Measurements from ENCODE around the gene C3orf20. TPM values are rescaled to one million over a fixed set of nuclear protein-coding genes. Genes with fewer than 3 reads are reported as not detected.

Gene C3orf20
- total RNA-seq, 3 donors from 2014 or later, result 0.08 to 0.14 TPM; not detected in 1

DNA sequence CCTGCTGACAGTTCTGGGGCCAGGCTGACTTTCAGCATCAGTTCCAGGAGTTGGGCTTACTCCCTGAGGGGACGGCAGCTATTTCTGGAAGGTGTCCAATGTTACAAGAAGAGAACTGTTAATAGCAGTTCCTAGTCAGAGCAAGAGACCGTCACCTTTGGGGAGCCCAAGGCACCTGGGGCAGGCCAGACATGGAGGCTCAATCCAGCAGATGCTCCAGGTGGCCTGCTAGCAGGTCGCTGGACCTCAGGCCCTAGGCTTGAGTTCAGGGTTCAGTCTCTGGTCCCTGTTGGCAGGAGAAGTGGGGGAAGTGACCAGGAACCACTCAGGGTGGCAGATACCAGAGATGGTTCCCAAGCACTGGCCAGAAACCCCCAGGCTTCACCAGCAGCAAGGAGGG is 25.9 kb downstream of the C3orf20 start:
- peaks cover 4% of the 10 kb centered on the region for H3K9me3 Mint-ChIP-seq
- H3K27me3 Mint-ChIP-seq (ENCODE audit: low read depth), result no peaks in the 10 kb centered on the region
- H3K4me3 Mint-ChIP-seq, result no peak overlapping the region
- H3K4me1 Mint-ChIP-seq (ENCODE audit: low read depth), result no peaks in the 10 kb centered on the region
- ATAC-seq (no peak), DNase-seq (no peak)
- peaks cover 7% of the 10 kb centered on the region for H3K36me3 Mint-ChIP-seq (ENCODE audit: insufficient read depth)

GRCh38 chr3:14701676-14702075 is 26.7 kb downstream of the C3orf20 start:
- ATAC-seq, result no peak

DNA sequence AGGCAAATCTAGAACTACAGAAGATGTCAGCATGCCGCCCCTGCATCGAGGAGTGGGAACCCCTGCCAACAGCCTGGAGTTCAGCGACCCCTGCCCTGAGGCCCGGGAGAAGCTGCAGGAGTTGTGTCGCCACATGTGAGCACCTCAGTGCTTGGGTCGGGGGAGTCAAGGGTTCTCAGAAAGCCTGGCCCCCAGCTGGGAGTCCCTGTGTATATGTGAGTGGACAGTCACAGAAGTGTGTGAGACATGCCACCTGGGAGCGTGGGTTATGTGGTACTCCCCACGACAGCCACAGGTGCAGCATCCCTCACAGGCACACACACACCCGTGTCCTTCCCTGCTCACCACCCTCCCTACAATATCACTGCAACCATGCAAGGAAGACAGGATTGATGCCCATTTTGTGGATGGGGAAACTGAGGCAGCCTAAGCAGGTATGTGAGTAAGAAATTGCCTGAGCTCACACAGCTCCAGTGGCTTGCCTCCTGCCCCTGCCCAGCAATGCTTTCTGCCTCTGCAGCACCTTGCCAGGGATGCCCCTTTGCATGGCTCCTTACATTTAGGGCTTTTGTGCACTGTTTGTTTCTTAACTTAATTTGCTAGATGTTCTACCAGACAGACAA is 28.3 kb downstream of the C3orf20 start:
- no peak for DNase-seq
- peaks cover 1% of the 10 kb centered on the region for H3K9me3 Mint-ChIP-seq
- no peaks in the 10 kb centered on the region for H3K27me3 Mint-ChIP-seq (ENCODE audit: low read depth)
- H3K36me3 Mint-ChIP-seq (ENCODE audit: insufficient read depth), result peaks cover 6% of the 10 kb centered on the region
- ATAC-seq, result no peak
- H3K4me3 Mint-ChIP-seq, result no peak overlapping the region
- H3K4me1 Mint-ChIP-seq (ENCODE audit: low read depth), result no peaks in the 10 kb centered on the region

More at GRCh38 chr3:14701676-14702075, 26.7 kb downstream of the C3orf20 start:
- H3K36me3 Mint-ChIP-seq (ENCODE audit: insufficient read depth), result peaks cover 7% of the 10 kb centered on the region
- peaks cover 4% of the 10 kb centered on the region for H3K9me3 Mint-ChIP-seq
- no peaks in the 10 kb centered on the region for H3K4me1 Mint-ChIP-seq (ENCODE audit: low read depth)
- no peaks in the 10 kb centered on the region for H3K27me3 Mint-ChIP-seq (ENCODE audit: low read depth)
- DNase-seq, result no peak
- H3K4me3 Mint-ChIP-seq, result no peak overlapping the region

DNA sequence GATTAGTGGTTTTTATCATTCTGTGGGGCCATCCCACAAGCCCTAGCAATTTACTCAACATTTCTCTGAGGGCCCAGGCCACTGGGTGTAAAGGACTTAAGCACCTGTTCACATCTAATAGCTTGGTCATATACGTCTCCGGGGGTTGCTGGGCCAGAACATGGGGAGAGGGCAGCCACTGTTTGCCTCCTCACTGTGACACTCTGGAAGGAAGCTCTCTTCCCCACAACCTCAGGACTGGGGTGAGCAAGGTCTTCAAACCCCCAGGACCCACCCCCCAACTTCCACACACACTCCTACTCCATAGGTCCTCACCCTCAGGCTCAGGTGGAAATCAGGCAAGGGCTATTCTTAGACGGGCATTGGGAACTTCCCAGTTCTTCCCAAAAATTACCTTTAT is 28.9 kb downstream of the C3orf20 start:
- no peaks in the 10 kb centered on the region for H3K27me3 Mint-ChIP-seq (ENCODE audit: low read depth)
- DNase-seq, result no peak
- H3K36me3 Mint-ChIP-seq (ENCODE audit: insufficient read depth), result peaks cover 7% of the 10 kb centered on the region
- no peak overlapping the region for H3K4me3 Mint-ChIP-seq
- no peaks in the 10 kb centered on the region for H3K9me3 Mint-ChIP-seq
- H3K4me1 Mint-ChIP-seq (ENCODE audit: low read depth), result no peaks in the 10 kb centered on the region
- no peak for ATAC-seq

DNA sequence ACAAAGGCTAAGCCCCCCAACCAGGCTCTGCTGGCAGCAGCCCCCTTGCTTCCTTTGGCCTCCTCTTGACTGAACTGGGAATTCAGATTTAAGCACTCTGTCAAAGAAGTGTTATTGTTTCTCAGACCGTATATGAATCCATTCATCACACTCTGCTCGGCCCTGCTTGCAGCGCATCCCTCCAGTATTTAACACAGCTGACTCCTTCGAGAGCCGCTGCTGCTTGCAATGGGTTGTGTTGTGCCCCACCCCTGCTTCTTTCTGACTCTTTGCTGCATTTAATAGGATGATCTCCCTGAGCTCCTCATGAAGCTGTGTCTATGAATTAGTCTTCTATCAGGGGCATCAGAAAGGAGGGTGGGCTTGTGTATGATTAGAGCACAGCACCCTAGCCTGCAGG is 31.2 kb downstream of the C3orf20 start:
- Mint-ChIP-seq H3K4me1 (ENCODE audit: low read depth) (no peaks in the 10 kb centered on the region), H3K36me3 (ENCODE audit: insufficient read depth) (peaks cover 10% of the 10 kb centered on the region), H3K9me3 (peaks cover 6% of the 10 kb centered on the region), H3K4me3 (no peak overlapping the region), H3K27me3 (ENCODE audit: low read depth) (no peaks in the 10 kb centered on the region)
- DNase-seq, result no peak
- ATAC-seq, result no peak

- ATAC-seq, result no peak
- H3K36me3 Mint-ChIP-seq (ENCODE audit: insufficient read depth), result no peaks in the 10 kb centered on the region
- no peak overlapping the region for H3K4me3 Mint-ChIP-seq
Observed at GRCh38 chr3:14716591-14716990, 41.6 kb downstream of the C3orf20 start.

DNA sequence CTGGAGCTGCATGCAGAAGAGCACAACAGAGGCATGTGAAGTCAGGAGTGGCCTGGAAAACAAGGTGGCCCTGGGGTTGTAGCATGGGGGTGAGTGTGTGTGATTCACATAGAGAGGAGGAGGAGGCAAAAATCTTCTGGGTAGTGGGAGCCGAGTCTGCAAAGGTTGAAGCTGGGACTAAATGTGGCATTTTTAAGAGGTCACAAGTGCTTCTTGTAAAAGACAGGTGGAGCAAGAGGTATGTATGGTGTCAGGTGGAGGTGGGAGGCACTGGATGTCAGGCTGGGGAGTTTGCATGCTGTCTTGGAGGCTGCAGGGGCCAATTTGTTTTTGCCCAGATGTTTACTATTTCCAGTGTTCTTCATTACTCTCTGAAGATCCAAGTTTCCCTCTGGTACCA is 42.4 kb downstream of the C3orf20 start:
- DNase-seq, result no peak
- H3K4me1 Mint-ChIP-seq (ENCODE audit: low read depth), result no peaks in the 10 kb centered on the region
- no peaks in the 10 kb centered on the region for H3K27me3 Mint-ChIP-seq (ENCODE audit: low read depth)
- no peak for ATAC-seq
- H3K4me3 Mint-ChIP-seq, result no peak overlapping the region
- peaks cover 10% of the 10 kb centered on the region for H3K9me3 Mint-ChIP-seq
- peaks cover 3% of the 10 kb centered on the region for H3K36me3 Mint-ChIP-seq (ENCODE audit: insufficient read depth)

More at GRCh38 chr3:14716591-14716990, 41.6 kb downstream of the C3orf20 start:
- no peaks in the 10 kb centered on the region for H3K27me3 Mint-ChIP-seq (ENCODE audit: low read depth)
- no peak for DNase-seq
- peaks cover 11% of the 10 kb centered on the region for H3K9me3 Mint-ChIP-seq
- no peaks in the 10 kb centered on the region for H3K4me1 Mint-ChIP-seq (ENCODE audit: low read depth)

DNA sequence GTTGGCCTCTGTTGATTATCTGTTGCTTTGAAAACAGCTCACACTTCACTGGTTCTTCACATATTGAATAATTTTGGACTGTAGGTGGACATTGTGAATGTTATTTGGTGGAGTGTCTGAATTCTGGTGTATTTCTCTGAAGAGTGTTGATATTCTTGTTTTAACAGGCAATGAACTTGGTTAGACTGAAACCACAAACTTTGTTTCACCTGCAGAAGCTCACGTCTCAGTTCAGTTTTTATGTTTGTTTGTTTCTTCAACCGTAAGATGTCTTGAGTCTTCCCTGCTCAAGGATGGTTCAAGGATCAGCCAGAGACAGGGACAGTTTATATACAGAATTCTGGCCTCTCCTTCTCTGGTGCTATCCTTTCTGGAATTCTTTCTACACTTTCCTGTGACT is 43.6 kb downstream of the C3orf20 start:
- Mint-ChIP-seq H3K4me1 (ENCODE audit: low read depth) (no peaks in the 10 kb centered on the region), H3K9me3 (no peaks in the 10 kb centered on the region), H3K27me3 (ENCODE audit: low read depth) (no peaks in the 10 kb centered on the region)

DNA sequence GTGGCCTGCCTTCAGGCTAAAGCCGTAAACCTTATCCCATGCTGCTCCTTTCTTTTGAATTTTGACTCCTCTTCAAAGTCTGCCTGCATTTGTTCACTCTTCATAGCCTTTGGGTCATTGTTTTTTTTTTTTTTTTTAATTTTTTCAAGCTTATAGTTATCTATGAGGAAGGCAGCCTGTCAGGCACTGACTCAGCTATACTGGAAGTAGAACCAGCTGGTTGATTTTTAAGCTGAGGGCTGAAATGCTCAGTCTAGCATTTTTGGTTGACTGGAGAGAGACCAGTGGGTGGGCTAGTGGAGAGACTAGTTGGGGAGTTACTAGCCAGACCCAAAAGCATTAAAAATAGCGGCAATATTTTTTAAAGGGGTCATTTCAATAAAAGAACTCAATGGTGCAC is 44.1 kb downstream of the C3orf20 start:
- no peaks in the 10 kb centered on the region for H3K9me3 Mint-ChIP-seq
- H3K4me3 Mint-ChIP-seq, result no peak overlapping the region
- peaks cover 3% of the 10 kb centered on the region for H3K36me3 Mint-ChIP-seq (ENCODE audit: insufficient read depth)
- DNase-seq, result no peak
- H3K27me3 Mint-ChIP-seq (ENCODE audit: low read depth), result no peaks in the 10 kb centered on the region
- no peaks in the 10 kb centered on the region for H3K4me1 Mint-ChIP-seq (ENCODE audit: low read depth)
- no peak for ATAC-seq

More for the DNA sequence above, 43.6 kb downstream of the C3orf20 start:
- no peak for DNase-seq
- Mint-ChIP-seq H3K36me3 (ENCODE audit: insufficient read depth) (peaks cover 3% of the 10 kb centered on the region), H3K4me3 (no peak overlapping the region)
- no peak for ATAC-seq

GRCh38 chr3:14721126-14721864 is 46.4 kb downstream of the C3orf20 start:
- H3K27me3 Mint-ChIP-seq (ENCODE audit: low read depth), result no peaks in the 10 kb centered on the region
- DNase-seq (no peak), ATAC-seq (no peak)
- no peaks in the 10 kb centered on the region for H3K9me3 Mint-ChIP-seq
- peaks cover 3% of the 10 kb centered on the region for H3K36me3 Mint-ChIP-seq (ENCODE audit: insufficient read depth)
- no peak overlapping the region for H3K4me3 Mint-ChIP-seq
- H3K4me1 Mint-ChIP-seq (ENCODE audit: low read depth), result no peaks in the 10 kb centered on the region

DNA sequence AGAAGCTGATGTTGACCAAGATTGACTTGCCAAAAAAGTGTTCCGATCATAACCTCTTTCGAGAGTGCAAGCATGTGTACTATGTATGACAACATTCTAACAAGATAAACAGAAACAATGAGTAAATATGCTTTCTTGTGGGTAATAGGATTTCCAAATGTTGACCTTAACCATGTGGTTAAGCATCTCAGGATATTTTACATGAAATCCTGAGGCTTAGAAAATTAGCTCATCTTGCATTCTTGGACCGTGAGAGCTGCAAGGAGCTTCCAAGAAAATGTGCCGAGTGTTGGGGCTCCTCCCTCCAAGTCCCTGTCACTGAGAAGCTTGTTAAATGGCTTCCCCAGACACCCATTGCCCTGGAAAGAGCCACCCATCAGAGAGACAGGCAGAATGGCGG is 50.1 kb downstream of the C3orf20 start:
- H3K27me3 Mint-ChIP-seq (ENCODE audit: low read depth), result no peaks in the 10 kb centered on the region
- H3K4me1 Mint-ChIP-seq (ENCODE audit: low read depth), result no peaks in the 10 kb centered on the region
- H3K36me3 Mint-ChIP-seq (ENCODE audit: insufficient read depth), result peaks cover 6% of the 10 kb centered on the region
- no peak overlapping the region for H3K4me3 Mint-ChIP-seq
- H3K9me3 Mint-ChIP-seq, result no peaks in the 10 kb centered on the region
- DNase-seq (no peak), ATAC-seq (no peak)

DNA sequence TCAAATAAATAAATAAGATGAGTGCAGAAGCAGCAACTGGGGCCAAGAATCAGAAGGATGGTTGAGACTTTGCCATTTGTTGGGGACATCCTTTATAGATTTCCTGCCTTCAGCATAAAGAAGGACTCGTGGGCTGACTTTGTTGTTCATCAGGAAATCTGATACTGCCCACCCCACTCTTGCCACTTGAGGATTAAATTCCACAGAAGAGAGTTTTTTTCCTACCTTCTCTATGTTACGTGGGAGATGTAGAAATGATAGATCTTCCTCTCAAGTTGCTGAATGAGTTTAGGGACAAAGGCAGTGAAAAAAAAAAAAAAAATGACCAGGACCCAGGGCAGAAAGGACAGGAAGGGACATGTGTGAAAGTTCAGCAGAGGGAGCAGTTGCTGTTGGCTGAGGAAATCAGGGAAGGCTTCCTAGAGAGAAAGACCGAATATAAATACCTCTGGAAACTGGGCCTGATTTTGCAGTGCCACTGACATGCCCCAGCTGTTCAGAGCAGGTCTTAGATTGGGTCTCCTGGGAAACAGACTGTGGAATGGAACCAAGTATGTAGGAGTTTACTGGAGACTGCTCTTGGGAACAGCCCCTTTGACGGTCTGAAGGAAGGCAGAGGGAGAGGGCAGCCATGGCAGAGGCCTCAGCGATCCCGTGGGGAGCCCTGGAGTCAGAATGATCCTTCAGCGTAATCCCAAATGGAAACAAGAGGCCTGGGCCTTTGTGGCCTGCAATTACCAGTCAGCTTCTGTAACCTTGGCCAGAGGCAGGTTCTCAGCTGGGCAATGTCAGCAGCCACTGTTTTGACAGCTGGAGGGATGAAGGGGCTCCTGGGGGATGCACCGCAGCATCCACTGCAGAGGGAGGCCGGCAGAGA is 50.9 kb downstream of the C3orf20 start:
- H3K36me3 Mint-ChIP-seq (ENCODE audit: insufficient read depth), result peaks cover 6% of the 10 kb centered on the region
- ATAC-seq, result no peak
- no peak overlapping the region for H3K4me3 Mint-ChIP-seq
- H3K9me3 Mint-ChIP-seq, result no peaks in the 10 kb centered on the region
- H3K4me1 Mint-ChIP-seq (ENCODE audit: low read depth), result no peaks in the 10 kb centered on the region
- DNase-seq, result no peak
- no peaks in the 10 kb centered on the region for H3K27me3 Mint-ChIP-seq (ENCODE audit: low read depth)

DNA sequence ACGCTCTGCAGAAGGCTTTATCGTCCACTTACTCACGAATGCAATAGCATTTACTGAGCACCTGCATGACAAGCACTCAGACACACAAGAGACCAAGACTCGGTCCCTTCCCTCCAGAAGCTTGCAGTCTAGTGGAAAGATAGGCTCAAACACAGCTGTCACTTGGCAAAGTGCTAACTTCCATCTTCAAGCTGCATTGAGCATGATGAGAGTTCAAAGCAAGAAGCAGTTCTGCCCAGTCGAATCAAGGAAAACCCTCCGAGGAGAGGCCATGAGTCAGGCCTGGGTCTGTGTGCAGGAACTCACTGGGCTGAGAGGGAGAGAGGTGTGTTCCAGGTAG is 51.5 kb downstream of the C3orf20 start:
- no peak for ATAC-seq
- no peaks in the 10 kb centered on the region for H3K27me3 Mint-ChIP-seq (ENCODE audit: low read depth)
- peaks cover 6% of the 10 kb centered on the region for H3K36me3 Mint-ChIP-seq (ENCODE audit: insufficient read depth)
- H3K9me3 Mint-ChIP-seq, result no peaks in the 10 kb centered on the region
- DNase-seq, result no peak
- H3K4me1 Mint-ChIP-seq (ENCODE audit: low read depth), result no peaks in the 10 kb centered on the region
- no peak overlapping the region for H3K4me3 Mint-ChIP-seq

- Mint-ChIP-seq H3K36me3 (ENCODE audit: insufficient read depth) (peaks cover 3% of the 10 kb centered on the region), H3K4me1 (ENCODE audit: low read depth) (no peaks in the 10 kb centered on the region), H3K4me3 (no peak overlapping the region), H3K9me3 (no peaks in the 10 kb centered on the region), H3K27me3 (ENCODE audit: low read depth) (no peaks in the 10 kb centered on the region)
- no peak for DNase-seq
- no peak for ATAC-seq
Observed at GRCh38 chr3:14728113-14728512, 53.2 kb downstream of the C3orf20 start.
